ENCODE data around the gene PRSS53. TPM values are rescaled to one million over a fixed set of nuclear protein-coding genes. Genes with fewer than 3 reads are reported as not detected.
"Not testable (repeated sequence)": the region's sequence is repeated elsewhere in the genome, so short reads cannot be mapped to it uniquely, and the experiment has no call there.

The PRSS53 gene
- total RNA-seq, result 1 to 10 TPM in 3 of 4 donors, under 1 TPM in 1; 0.25 to 4.4 (median 2.6) TPM

- H3K27ac ChIP-seq, result no peak within 1 kb of the TSS
- ATAC-seq, result no peak
- no peaks in the 10 kb centered on the region for H3K9me3 ChIP-seq
- 62 to 83% methylated on average over 5 to 8 of the region's 15 CpGs for WGBS, 2 donors (ENCODE audit: low coverage in 1 of 2)
- no peak for TF ChIP-seq POLR2AphosphoS5 (IDR thresholded peaks at IDR 0.05)
- TF ChIP-seq EP300 (IDR thresholded peaks at IDR 0.05), result no peak
- no peak for TF ChIP-seq CTCF (IDR thresholded peaks at IDR 0.05)
- TF ChIP-seq POLR2A (IDR thresholded peaks at IDR 0.05), result no peak
- peaks cover 0 to 14% (median 6%) of the 10 kb centered on the region in 3 donors for H3K4me1 ChIP-seq
- H3K27me3 ChIP-seq, result no peaks in the 10 kb centered on the region
- no peak within 1 kb of the TSS for H3K4me3 ChIP-seq
- peaks cover 0 to 85% of the 10 kb centered on the region in 2 donors for H3K36me3 ChIP-seq
Observed at GRCh38 chr16:31088459-31089183, at the start of gene PRSS53. Gene PRSS53 (minus strand): TSS chr16:31088943. CDS start chr16:31088809, 134 bp downstream.

GRCh38 chr16:31136822-31137499, 48.2 kb upstream of the PRSS53 start:
- H3K4me3 ChIP-seq, H3K27ac ChIP-seq, H3K9me3 ChIP-seq, ATAC-seq: not testable (repeated sequence)
- H3K27me3 ChIP-seq, result peaks cover 22% of the 10 kb centered on the region
- H3K36me3 ChIP-seq, result peaks cover 0 to 16% of the 10 kb centered on the region in 2 donors
- 89 to 90% methylated on average over 10 to 11 of the region's 20 CpGs for WGBS, 2 donors (ENCODE audit: low coverage in 1 of 2)
- peaks cover 0 to 28% (median 12%) of the 10 kb centered on the region in 3 donors for H3K4me1 ChIP-seq

DNA sequence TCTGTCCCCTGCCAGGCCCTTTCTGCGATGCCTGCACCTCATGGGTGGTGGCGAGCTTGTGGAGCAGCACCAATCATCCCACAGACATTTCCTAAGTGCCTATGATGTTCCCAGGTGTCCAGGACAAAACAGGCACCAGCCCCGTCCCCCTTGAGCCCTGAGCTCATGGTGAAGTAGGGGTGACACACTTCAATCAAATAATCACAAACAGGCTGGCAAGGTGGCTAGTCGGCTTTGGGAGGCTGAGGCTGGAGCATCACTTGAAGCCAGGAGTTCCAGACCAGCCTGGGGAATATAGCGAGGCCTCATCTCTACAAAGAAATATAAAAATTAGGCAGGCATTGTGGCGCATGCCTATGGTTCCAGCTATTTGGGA, 47.5 kb upstream of the PRSS53 start:
- H3K4me3 ChIP-seq, result no peak overlapping the region
- TF ChIP-seq POLR2AphosphoS5 (IDR thresholded peaks at IDR 0.05), result no peak
- TF ChIP-seq CTCF (IDR thresholded peaks at IDR 0.05), result no peak
- no peak for TF ChIP-seq POLR2A (IDR thresholded peaks at IDR 0.05)
- no peak for TF ChIP-seq EP300 (IDR thresholded peaks at IDR 0.05)
- peaks cover 22% of the 10 kb centered on the region for H3K27me3 ChIP-seq
- no peak overlapping the region for H3K27ac ChIP-seq
- peaks cover 0 to 23% of the 10 kb centered on the region in 2 donors for H3K36me3 ChIP-seq
- peaks cover 0 to 21% (median 5%) of the 10 kb centered on the region in 3 donors for H3K4me1 ChIP-seq
- 73 to 92% methylated on average over 2 to 4 of the region's 6 CpGs for WGBS, 2 donors (ENCODE audit: low coverage in 1 of 2)
- no peaks in the 10 kb centered on the region for H3K9me3 ChIP-seq
- ATAC-seq, result no peak

- Histone ChIP-seq H3K27ac (no peak within 1 kb of the TSS), H3K4me3 (no peak within 1 kb of the TSS), H3K27me3 (peaks cover 22% of the 10 kb centered on the region), H3K4me1 (peaks cover 0 to 16% (median 3%) of the 10 kb centered on the region in 3 donors), H3K36me3 (peaks cover 0 to 29% of the 10 kb centered on the region in 2 donors), H3K9me3 (no peaks in the 10 kb centered on the region)
- ATAC-seq, result no peak
- TF ChIP-seq EP300 (IDR thresholded peaks at IDR 0.05), result no peak
- no peak for TF ChIP-seq CTCF (IDR thresholded peaks at IDR 0.05)
- 57 to 83% methylated on average over 1 to 2 of the region's 22 CpGs for WGBS, 2 donors (ENCODE audit: low coverage in 1 of 2)
Observed at GRCh38 chr16:31135535-31136286, 47.0 kb upstream of the PRSS53 start, which contains the start of gene PRSS8. Gene PRSS8 (minus strand): TSS chr16:31135727. CDS start chr16:31135498, 229 bp downstream.

Measured in gastroesophageal sphincter (tissue), 4 donors.